HepG2 (cell line): ENCODE measurements around the gene OXLD1. TPM values are rescaled to one million over a fixed set of nuclear protein-coding genes. Genes with fewer than 3 reads are reported as not detected.
"Not testable (repeated sequence)": the region's sequence is repeated elsewhere in the genome, so short reads cannot be mapped to it uniquely, and the experiment has no call there.

Source experiments
- ATAC-seq: fragments of 200-7000 bp; cut with Tn5 transposase; 3 replicates; pipeline ENCODE4 v1.9.1; 2020; ENCODE audit warnings: mild to moderate bottlenecking, moderate library complexity
- BruUV-seq: library from RNA; stranded (reverse); fragments of 400-500 nt; replicated peaks from 2 replicates; lab custom pipeline; 2021; lab: Mats Ljungman, UMichigan
- CTCF ChIA-PET: fragments of 300-600 bp; formaldehyde crosslinking; extraction: SDS; loops from one replicate; lab custom pipeline; 2021; ENCODE audit warnings: low total read pairs, inconsistent platforms, low intra/inter-chr PET ratio; lab: Yijun Ruan, JAX
- POLR2A ChIA-PET: fragments of 350-600 bp; sonication (Branson Sonifier 250); formaldehyde crosslinking; loops from one replicate; lab custom pipeline; 2020; ENCODE audit warnings: antibody characterized with exemption, inconsistent platforms; lab: Yijun Ruan, JAX
- DNase-seq: peaks from one replicate; pipeline ENCODE4 v3.0.0-alpha.2; 2015; ENCODE audit warnings: low spot score
- FAIRE-seq: peaks from 3 replicates; lab custom pipeline; 2011; peaks lifted over from hg19 to GRCh38; lab: Jason Lieb, UNC
- H2AFZ ChIP-seq: one replicate; pipeline ENCODE4 v1.6.1; 2011; ENCODE audit warnings: low read length, inconsistent platforms
- H3K27ac ChIP-seq: fragments of 300-600 bp; 3 replicates; pipeline ENCODE4 v1.8.0; 2011; ENCODE audit warnings: mixed run types, mild to moderate bottlenecking, mixed read lengths, low read length, inconsistent platforms; ENCODE audit not compliant: insufficient read depth; ENCODE audit errors: extremely low read length
- H3K27me3 ChIP-seq, 2 experiments: fragments of 200-600 bp in 1 of 2; 2 replicates in 1 of 2; 3 replicates in 1 of 2; pipeline versions ENCODE4 v1.6.0 to v1.8.0; 2011; ENCODE audit warnings: low read length in 2 of 2, mild to moderate bottlenecking in 2 of 2, moderate library complexity in 2 of 2, inconsistent platforms in 1 of 2; ENCODE audit not compliant: insufficient read depth in 2 of 2, control insufficient read depth in 1 of 2
- H3K36me3 ChIP-seq, 2 experiments: fragments of 200-600 bp in 1 of 2; replicated peaks in 1 of 2; 2 replicates in 1 of 2; 3 replicates in 1 of 2; pipeline versions ENCODE4 v1.5.1 to v1.8.0; 2011; ENCODE audit warnings: low read length in 2 of 2, inconsistent platforms in 1 of 2; ENCODE audit not compliant: insufficient read depth in 2 of 2, control insufficient read depth in 1 of 2
- H3K4me1 ChIP-seq: 2 replicates; pipeline ENCODE4 v1.5.1; 2012; ENCODE audit warnings: low read length, inconsistent platforms; ENCODE audit not compliant: insufficient read depth
- H3K4me2 ChIP-seq: 2 replicates; pipeline ENCODE4 v1.6.0; 2011; ENCODE audit warnings: low read depth, low read length, inconsistent platforms
- H3K4me3 ChIP-seq, 3 experiments: fragments of 200-600 bp in 1 of 3; sonication (generic), shearing (Covaris generic) in 1 of 3; replicated peaks in 1 of 3; 2 replicates each; pipeline ENCODE4 v1.5.1; 2011 to 2016; ENCODE audit warnings: low read length in 3 of 3, inconsistent platforms in 2 of 3, low read depth in 2 of 3, mild to moderate bottlenecking in 2 of 3, control low read depth in 1 of 3, mixed read lengths in 1 of 3; ENCODE audit not compliant: insufficient read depth in 1 of 3
- H3K79me2 ChIP-seq: one replicate; pipeline ENCODE4 v1.6.1; 2011; ENCODE audit warnings: low read length, inconsistent platforms; ENCODE audit not compliant: insufficient read depth
- H3K9ac ChIP-seq: 2 replicates; pipeline ENCODE4 v1.6.0; 2011; ENCODE audit warnings: mild to moderate bottlenecking, low read depth, low read length, inconsistent platforms; ENCODE audit not compliant: insufficient read depth
- H3K9me3 ChIP-seq: 2 replicates; pipeline ENCODE4 v1.5.1; 2012; ENCODE audit warnings: mild to moderate bottlenecking, low read length
- H4K20me1 ChIP-seq: 2 replicates; pipeline ENCODE4 v1.6.0; 2011; ENCODE audit warnings: inconsistent platforms, mild to moderate bottlenecking, low read length, moderate library complexity; ENCODE audit not compliant: insufficient read depth
- NFKB2 ChIP-seq: sonication (generic); formaldehyde crosslinking; IDR thresholded peaks from 2 replicates; pipeline ENCODE4 v1.4.0; 2020; ENCODE audit warnings: missing genetic modification reagents, borderline replicate concordance
- ZBTB38 ChIP-seq: sonication (generic); formaldehyde crosslinking; IDR thresholded peaks from 2 replicates; pipeline ENCODE4 v1.5.1; 2020; ENCODE audit warnings: mild to moderate bottlenecking, missing genetic modification reagents
- ZNF274 ChIP-seq: sonication (generic); formaldehyde crosslinking; IDR thresholded peaks from 2 replicates; pipeline ENCODE4 v1.5.1; 2020; ENCODE audit warnings: mild to moderate bottlenecking, missing genetic modification reagents
- WGBS: methylation state at CpG from one replicate; pipeline ENCODE4 v1.1.6; 2017; ENCODE audit warnings: low lambda C conversion rate; 5-methylcytosine and 5-hydroxymethylcytosine counted together
- in situ Hi-C: cut with HindIII; loops from 2 replicates; pipeline ENCODE4 v1.10.0; 2017; ENCODE audit warnings: low pct_unique_long_range_greater_than_20kb; ENCODE audit not compliant: extremely low pct_ligation_motif_present
- intact Hi-C: fragments of 100-400 bp; cut with micrococcal nuclease; formaldehyde crosslinking; loops from one replicate; pipeline ENCODE4 v1.10.0; 2022; ENCODE audit not compliant: unreplicated experiment
- polyA plus RNA-seq, 8 experiments: library from polyadenylated mRNA; depleted of rRNA in 3 of 8; stranded (reverse) in 7 of 8; unstranded in 1 of 8; fragments of >200 nt; fragmentation: Illumina TruSeq in 4 of 8; extraction: Trizol in 4 of 8; gene quantifications; 2 replicates each; pipeline versions ENCODE4 v1.2.1 to v1.2.3, GENCODE V29; 2011 to 2016; ENCODE audit warnings: low read depth in 4 of 8, missing spikeins in 1 of 8, mixed read lengths in 1 of 8; ENCODE audit not compliant: insufficient read depth in 1 of 8
- total RNA-seq, 5 experiments: library from RNA; depleted of rRNA; stranded (reverse); fragments of >200 nt; fragmentation: Illumina TruSeq; extraction: Trizol; gene quantifications; 2 replicates each; pipeline ENCODE4 v1.2.3, GENCODE V29; 2016; ENCODE audit warnings: low read depth in 1 of 5

OXLD1 gene
- total and polyA plus RNA-seq, 2 of the 13 experiments (the other 11 are each of a cell fraction or from before 2014, with no cell fraction given) = 27.1 to 37.5 TPM

DNA sequence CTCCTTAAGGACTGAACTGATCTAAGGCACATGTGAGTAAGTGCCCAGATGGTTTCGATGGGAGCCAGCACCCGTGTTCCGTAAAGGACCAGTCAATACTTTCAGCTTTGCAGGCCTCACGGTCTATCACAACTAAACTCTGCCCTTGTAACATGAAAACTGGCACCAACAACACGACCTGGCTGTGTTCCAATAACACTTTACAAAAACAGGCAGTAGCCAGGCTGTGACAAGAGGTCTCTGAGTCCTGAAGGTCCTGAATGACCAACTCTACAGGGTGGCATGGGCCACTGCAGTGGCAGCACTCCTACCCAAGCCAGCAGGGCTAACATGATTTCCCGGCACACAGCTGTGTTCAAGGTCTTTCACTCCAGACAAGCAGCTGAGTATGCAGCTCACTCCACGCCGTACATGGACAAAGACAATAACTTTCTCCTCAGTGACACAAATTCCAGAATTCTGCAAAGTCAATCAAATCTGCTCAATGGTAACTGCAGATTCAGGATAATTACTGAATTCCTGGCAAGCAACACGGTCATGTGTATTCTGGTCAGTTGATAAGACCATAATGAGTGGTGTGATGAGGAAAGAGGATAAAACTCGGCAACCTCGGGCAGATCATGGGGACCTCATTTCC lies 44.8 kb downstream of the OXLD1 start:
- no peak overlapping the region for H3K27ac ChIP-seq
- no peak overlapping the region for H3K9ac ChIP-seq
- peaks cover 35 to 74% of the 10 kb centered on the region in 2 experiments for H3K36me3 ChIP-seq
- POLR2A ChIA-PET = no interaction called here
- FAIRE-seq = no peak
- in situ Hi-C loops = no loop called here
- TF ChIP-seq ZBTB38 (0 out of 2 replicates have a peak, but pooled peaks have one; percentile 25), NFKB2 (CRISPR knock-in tag) (no peak), ZNF274 (CRISPR knock-in tag) (no peak)
- TF ChIP-seq, all 625 proteins: peak for 1
- H3K4me1 ChIP-seq = no peaks in the 10 kb centered on the region
- no peaks in the 10 kb centered on the region for H3K27me3 ChIP-seq
- no peak overlapping the region for H3K4me2 ChIP-seq
- TSS peak; percentile 21 for BruUV-seq
- WGBS = 91% methylated on average over 11 of the region's 11 CpGs
- H4K20me1 ChIP-seq = peaks cover 4% of the 10 kb centered on the region; the same call in 1 of the 2 replicates
- intact Hi-C loops = no loop called here
- H3K4me3 ChIP-seq = no peak overlapping the region
- H2AFZ ChIP-seq = no peak overlapping the region
- H3K79me2 ChIP-seq = peaks cover 11% of the 10 kb centered on the region
- ATAC-seq (peak; percentile 31; the same call in 1 of the 3 replicates), DNase-seq (no peak)
- CTCF ChIA-PET = no interaction called here
- no peaks in the 10 kb centered on the region for H3K9me3 ChIP-seq

DNA sequence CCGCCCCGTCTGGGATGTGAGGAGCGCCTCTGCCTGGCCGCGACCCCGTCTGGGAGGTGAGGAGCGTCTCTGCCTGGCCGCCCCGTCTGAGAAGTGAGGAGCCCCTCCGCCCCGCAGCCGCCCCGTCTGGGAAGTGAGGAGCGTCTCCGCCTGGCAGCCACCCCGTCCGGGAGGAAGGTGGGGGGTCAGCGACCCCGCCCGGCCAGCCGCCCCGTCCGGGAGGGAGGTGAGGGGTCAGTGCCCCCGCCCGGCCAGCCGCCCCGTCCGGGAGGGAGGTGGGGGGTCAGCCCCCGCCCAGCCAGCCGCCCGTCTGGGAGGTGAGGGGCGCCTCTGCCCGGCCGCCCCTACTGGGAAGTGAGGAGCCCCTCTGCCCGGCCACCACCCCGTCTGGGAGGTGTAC lies 48.1 kb downstream of the OXLD1 start:
- intact Hi-C loops, in situ Hi-C loops, H3K27ac ChIP-seq, H3K9ac ChIP-seq, FAIRE-seq, CTCF ChIA-PET, H2AFZ ChIP-seq, H3K4me2 ChIP-seq, H3K4me3 ChIP-seq, POLR2A ChIA-PET, H3K9me3 ChIP-seq, H4K20me1 ChIP-seq, DNase-seq, BruUV-seq, ATAC-seq, H3K27me3 ChIP-seq: not testable (repeated sequence)
- Histone ChIP-seq H3K36me3 (peaks cover 39 to 68% of the 10 kb centered on the region in 2 experiments), H3K79me2 (peaks cover 24% of the 10 kb centered on the region), H3K4me1 (peaks cover 15% of the 10 kb centered on the region)
- 99% methylated on average over 23 of the region's 36 CpGs for WGBS
